SK-N-MC (cell line): ENCODE results near the gene HSP90AB1.

Source experiments
- EZH2 ChIP-seq: fragments of 200-600 bp; sonication (generic); IDR thresholded peaks from one replicate; pipeline ENCODE4 v1.6.1; 2017; ENCODE audit warnings: antibody characterized with exemption
- POLR2AphosphoS5 ChIP-seq: IDR thresholded peaks from 2 replicates; pipeline ENCODE4 v1.6.1; 2012; ENCODE audit warnings: mild to moderate bottlenecking, low read depth, low read length, borderline replicate concordance

- TF ChIP-seq POLR2AphosphoS5: no peak
- TF ChIP-seq EZH2: no peak
These were observed 23.1 kb downstream of the HSP90AB1 start, which contains the start of gene TMEM151B for GRCh38 chr6:44269921-44270525.
